K562 (cell line): Measurements from ENCODE around the gene B4GALNT4. TPM values are rescaled to one million over a fixed set of nuclear protein-coding genes. Genes with fewer than 3 reads are reported as not detected.

Experiments used
- ETV1 ChIP-seq: fragments of 450-650 bp; conservative IDR thresholded peaks from 2 replicates; pipeline ENCODE4 v1.6.1; 2016; ENCODE audit warnings: missing genetic modification characterization, control low read depth, low read depth, missing compliant biosample characterization
- MAFG ChIP-seq: fragments of 450-650 bp; conservative IDR thresholded peaks from 2 replicates; pipeline ENCODE4 v1.6.1; 2016; ENCODE audit warnings: missing genetic modification characterization, missing compliant biosample characterization
- MCM7 ChIP-seq, 2 experiments: fragments of 450-650 bp; IDR thresholded peaks; 2 replicates each; pipeline ENCODE4 v1.6.1; 2016 to 2018
- NR2C2 ChIP-seq, 2 experiments: fragments of 200-800 bp in 1 of 2; sonication (Bioruptor generic) in 1 of 2; sonication (generic) in 1 of 2; formaldehyde crosslinking in 1 of 2; IDR thresholded peaks; 2 replicates each; pipeline versions ENCODE4 v1.6.1 to v1.8.0; 2016 to 2022; ENCODE audit warnings: mild to moderate bottlenecking in 1 of 2, missing compliant biosample characterization in 1 of 2, missing genetic modification characterization in 1 of 2, missing genetic modification reagents in 1 of 2
- ZNF699 ChIP-seq: fragments of 250-450 bp; sonication (Bioruptor Pico); IDR thresholded peaks from 2 replicates; pipeline ENCODE4 v1.8.0; 2021; ENCODE audit warnings: mild to moderate bottlenecking, moderate library complexity; ENCODE audit not compliant: insufficient replicate concordance
- polyA plus RNA-seq, 8 experiments: library from polyadenylated mRNA; depleted of rRNA in 4 of 8; stranded (reverse) in 5 of 8; unstranded in 3 of 8; fragments of >200 nt; fragmentation: Nextera tagmentation in 2 of 8; fragmentation: Illumina TruSeq in 1 of 8; extraction: Ambion mirVana in 2 of 8; extraction: Trizol in 1 of 8; gene quantifications; 2 replicates each; pipeline versions ENCODE4 v1.2.1 to v1.2.3, GENCODE V29; 2011 to 2014; ENCODE audit warnings: inconsistent platforms in 1 of 8, missing spikeins in 1 of 8
- total RNA-seq, 7 experiments: library from RNA; depleted of rRNA in 6 of 7; stranded (reverse); fragments of >200 nt in 6 of 7; fragmentation: Illumina TruSeq in 2 of 7; extraction: Trizol in 2 of 7; gene quantifications; 2 replicates each; pipeline versions ENCODE4 v1.2.1 to v1.2.3, GENCODE V29; 2011 to 2021; ENCODE audit warnings: low replicate concordance in 1 of 7
- TF ChIP-seq, protein P1 (sequence below): sonication (generic); formaldehyde crosslinking; IDR thresholded peaks from 2 replicates; pipeline ENCODE4 v1.8.1; 2022; ENCODE audit warnings: missing genetic modification reagents
- TF ChIP-seq, protein P2 (sequence below): fragments of 450-650 bp; formaldehyde crosslinking; conservative IDR thresholded peaks from 2 replicates; pipeline ENCODE4 v1.4.0; 2022; ENCODE audit warnings: mild to moderate bottlenecking, missing genetic modification characterization

B4GALNT4 gene
- total and polyA plus RNA-seq, 9 of the 15 experiments (the other 6 are each of a cell fraction or from before 2014, with no cell fraction given), result 0.20 to 37.1 (median 10.8) TPM; not detected in 1

DNA sequence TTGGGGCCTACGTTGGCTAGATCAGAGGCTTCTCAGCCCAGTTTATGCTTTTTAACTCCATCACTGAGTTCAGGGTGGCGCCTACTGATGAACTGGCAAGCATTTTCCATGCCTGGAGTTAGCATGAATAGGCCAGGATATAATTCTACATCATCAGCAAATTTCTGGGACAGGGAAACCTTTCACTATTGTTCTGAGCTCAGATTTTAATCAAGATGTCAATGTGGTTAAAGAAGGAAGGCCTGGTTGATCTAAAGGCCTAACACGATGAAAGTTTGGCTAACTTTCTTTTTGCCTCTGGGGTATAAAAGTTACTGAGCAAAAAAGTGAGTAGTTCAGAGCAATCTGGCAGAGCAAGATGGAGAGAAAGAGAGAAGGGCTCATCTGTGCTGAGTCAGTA is 27.0 kb upstream of the B4GALNT4 start (continued):
- no peak for TF ChIP-seq NR2C2 (CRISPR knock-in tag; IDR thresholded peaks at IDR 0.05)
- 0 out of 2 replicates have a peak, but pooled peaks have one; percentile 15 for TF ChIP-seq NR2C2 (tag; IDR thresholded peaks at IDR 0.05)
- TF ChIP-seq, protein P1, sequence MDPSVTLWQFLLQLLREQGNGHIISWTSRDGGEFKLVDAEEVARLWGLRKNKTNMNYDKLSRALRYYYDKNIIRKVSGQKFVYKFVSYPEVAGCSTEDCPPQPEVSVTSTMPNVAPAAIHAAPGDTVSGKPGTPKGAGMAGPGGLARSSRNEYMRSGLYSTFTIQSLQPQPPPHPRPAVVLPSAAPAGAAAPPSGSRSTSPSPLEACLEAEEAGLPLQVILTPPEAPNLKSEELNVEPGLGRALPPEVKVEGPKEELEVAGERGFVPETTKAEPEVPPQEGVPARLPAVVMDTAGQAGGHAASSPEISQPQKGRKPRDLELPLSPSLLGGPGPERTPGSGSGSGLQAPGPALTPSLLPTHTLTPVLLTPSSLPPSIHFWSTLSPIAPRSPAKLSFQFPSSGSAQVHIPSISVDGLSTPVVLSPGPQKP (CRISPR knock-in tag), result no peak
- TF ChIP-seq ETV1 (tag), result no peak
- TF ChIP-seq, protein P2, sequence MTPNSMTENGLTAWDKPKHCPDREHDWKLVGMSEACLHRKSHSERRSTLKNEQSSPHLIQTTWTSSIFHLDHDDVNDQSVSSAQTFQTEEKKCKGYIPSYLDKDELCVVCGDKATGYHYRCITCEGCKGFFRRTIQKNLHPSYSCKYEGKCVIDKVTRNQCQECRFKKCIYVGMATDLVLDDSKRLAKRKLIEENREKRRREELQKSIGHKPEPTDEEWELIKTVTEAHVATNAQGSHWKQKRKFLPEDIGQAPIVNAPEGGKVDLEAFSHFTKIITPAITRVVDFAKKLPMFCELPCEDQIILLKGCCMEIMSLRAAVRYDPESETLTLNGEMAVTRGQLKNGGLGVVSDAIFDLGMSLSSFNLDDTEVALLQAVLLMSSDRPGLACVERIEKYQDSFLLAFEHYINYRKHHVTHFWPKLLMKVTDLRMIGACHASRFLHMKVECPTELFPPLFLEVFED (CRISPR knock-in tag), result no peak
- no peak for TF ChIP-seq ZNF699 (CRISPR knock-in tag)
- peak; percentile 64 for TF ChIP-seq MAFG (tag)
- no peak for TF ChIP-seq MCM7 (IDR thresholded peaks at IDR 0.05)
